OCI-LY7 (cell line): ENCODE data around the gene MYO9B. TPM values are rescaled to one million over a fixed set of nuclear protein-coding genes. Genes with fewer than 3 reads are reported as not detected.

ENCODE experiments used
- BruUV-seq: library from RNA; stranded (reverse); fragments of 400-500 nt; replicated peaks from 2 replicates; lab custom pipeline; 2021; lab: Mats Ljungman, UMichigan
- CTCF ChIA-PET: fragments of 300-600 bp; sonication (Branson Sonifier 250); formaldehyde crosslinking; loops from one replicate; lab custom pipeline; 2022; ENCODE audit warnings: antibody characterized with exemption; ENCODE audit not compliant: unreplicated experiment; lab: Charles Lee
- POLR2A ChIA-PET: fragments of 300-600 bp; sonication (Branson Sonifier 250); formaldehyde crosslinking; loops from one replicate; lab custom pipeline; 2022; ENCODE audit warnings: antibody characterized with exemption; lab: Charles Lee
- DNase-seq: peaks from one replicate; pipeline ENCODE4 v3.0.0-alpha.2; 2015; ENCODE audit warnings: low spot score
- H2AFZ ChIP-seq: fragments of 200-600 bp; sonication (generic), shearing (Covaris generic); 2 replicates; pipeline ENCODE4 v1.6.1; 2014; ENCODE audit warnings: mild to moderate bottlenecking, antibody characterized with exemption, low read length, moderate library complexity
- H3K27ac ChIP-seq: fragments of 200-600 bp; sonication (generic); 2 replicates; pipeline ENCODE4 v1.5.1; 2014; ENCODE audit warnings: mixed run types, low read depth, mild to moderate bottlenecking, moderate library complexity, low read length, inconsistent platforms; ENCODE audit not compliant: poor library complexity, severe bottlenecking
- H3K36me3 ChIP-seq: fragments of 200-600 bp; sonication (generic); 2 replicates; pipeline ENCODE4 v1.6.1; 2014; ENCODE audit warnings: mild to moderate bottlenecking, antibody characterized with exemption, low read length, moderate library complexity, mixed read lengths; ENCODE audit not compliant: insufficient read depth
- H3K4me1 ChIP-seq: fragments of 200-600 bp; sonication (generic); 2 replicates; pipeline ENCODE4 v1.5.1; 2014; ENCODE audit warnings: mild to moderate bottlenecking, low read length; ENCODE audit not compliant: insufficient read depth, poor library complexity, severe bottlenecking
- H3K4me2 ChIP-seq: fragments of 200-600 bp; sonication (generic); 2 replicates; pipeline ENCODE4 v1.6.1; 2014; ENCODE audit warnings: mild to moderate bottlenecking, low read length
- H3K4me3 ChIP-seq: fragments of 200-600 bp; sonication (generic); 2 replicates; pipeline ENCODE4 v1.5.1; 2014; ENCODE audit warnings: mild to moderate bottlenecking, low read depth, low read length; ENCODE audit not compliant: poor library complexity, severe bottlenecking
- H3K79me2 ChIP-seq: fragments of 200-600 bp; sonication (generic); 2 replicates; pipeline ENCODE4 v1.6.1; 2016; ENCODE audit warnings: low read depth, mild to moderate bottlenecking, low read length, moderate library complexity, mixed read lengths; ENCODE audit not compliant: insufficient read depth
- H3K9me2 ChIP-seq: fragments of 200-600 bp; sonication (generic); 2 replicates; pipeline ENCODE4 v1.6.1; 2016; ENCODE audit warnings: mild to moderate bottlenecking, low read length, mixed read lengths; ENCODE audit not compliant: insufficient read depth
- H3K9me3 ChIP-seq: fragments of 200-600 bp; sonication (generic); 2 replicates; pipeline ENCODE4 v1.6.1; 2014; ENCODE audit warnings: mild to moderate bottlenecking, mixed run types, low read length, mixed read lengths
- H4K20me1 ChIP-seq: fragments of 200-600 bp; sonication (generic); 2 replicates; pipeline ENCODE4 v1.6.1; 2014; ENCODE audit warnings: mild to moderate bottlenecking, antibody characterized with exemption, low read length, moderate library complexity, mixed read lengths; ENCODE audit not compliant: insufficient read depth
- CTCF ChIP-seq: fragments of 200-600 bp; sonication (generic); conservative IDR thresholded peaks from 2 replicates; pipeline ENCODE4 v1.5.1; 2014; ENCODE audit warnings: mild to moderate bottlenecking, antibody characterized with exemption, low read length, moderate library complexity, mixed read lengths
- EZH2phosphoT487 ChIP-seq: fragments of 200-600 bp; sonication (generic); IDR thresholded peaks from 2 replicates; pipeline ENCODE4 v1.6.1; 2018; ENCODE audit warnings: low read depth, borderline replicate concordance, mild to moderate bottlenecking, mixed run types, antibody characterized with exemption, low read length, moderate library complexity, mixed read lengths
- intact Hi-C: fragments of 100-400 bp; cut with micrococcal nuclease; formaldehyde crosslinking; loops from one replicate; pipeline ENCODE4 v1.10.0; 2022; ENCODE audit not compliant: unreplicated experiment
- total RNA-seq, 2 experiments: library from RNA; depleted of rRNA in 1 of 2; stranded (reverse); fragments of >200 nt in 1 of 2; shearing (Covaris generic) in 1 of 2; gene quantifications; 2 replicates each; pipeline ENCODE4 v1.2.3, GENCODE V29; 2014 to 2022

The MYO9B gene
- total RNA-seq, 2 experiments from 2014 or later = 74.7 to 150 TPM

- BruUV-seq = no TSS peak
- CTCF ChIA-PET = interaction anchor here (1.0 kb wide), 1 partner anchor 12 kb away, joined by 3 read pairs; the partner anchor contains the start of gene USE1
- H3K4me1 ChIP-seq = no peaks in the 10 kb centered on the region
- no peak overlapping the region for H2AFZ ChIP-seq
- H3K79me2 ChIP-seq = no peaks in the 10 kb centered on the region
- H3K4me3 ChIP-seq = no peak overlapping the region
- no peak for DNase-seq
- H3K27ac ChIP-seq = no peak overlapping the region
- intact Hi-C loops = no loop called here
- H3K4me2 ChIP-seq = no peak overlapping the region
- POLR2A ChIA-PET = no interaction called here
- no peaks in the 10 kb centered on the region for H3K9me2 ChIP-seq
- no peaks in the 10 kb centered on the region for H3K9me3 ChIP-seq
- TF ChIP-seq CTCF = no peak
- TF ChIP-seq EZH2phosphoT487 = no peak
- no peaks in the 10 kb centered on the region for H4K20me1 ChIP-seq
- H3K36me3 ChIP-seq = peaks cover 96% of the 10 kb centered on the region
Measured at GRCh38 chr19:17202713-17203112, 127.1 kb downstream of the MYO9B start.

GRCh38 chr19:17205237-17206140 lies 129.9 kb downstream of the MYO9B start:
- H3K4me2 ChIP-seq = no peak overlapping the region
- no peaks in the 10 kb centered on the region for H3K79me2 ChIP-seq
- no peaks in the 10 kb centered on the region for H3K9me2 ChIP-seq
- no peak overlapping the region for H3K27ac ChIP-seq
- no peak overlapping the region for H3K4me3 ChIP-seq
- no peaks in the 10 kb centered on the region for H3K9me3 ChIP-seq
- no TSS peak for BruUV-seq
- TF ChIP-seq EZH2phosphoT487 (no peak), CTCF (peak; percentile 80)
- ChIA-PET POLR2A (no interaction called here), CTCF (no interaction called here)
- intact Hi-C loops = no loop called here
- H4K20me1 ChIP-seq = no peaks in the 10 kb centered on the region
- no peak overlapping the region for H2AFZ ChIP-seq
- peaks cover 85% of the 10 kb centered on the region for H3K36me3 ChIP-seq
- peaks cover 19% of the 10 kb centered on the region for H3K4me1 ChIP-seq
- peak; percentile 65 for DNase-seq
